KG1 (cell line): Measurements from ENCODE around the gene ABCA9.
"Not testable (repeated sequence)": the region's sequence is repeated elsewhere in the genome, so short reads cannot be mapped to it uniquely, and the experiment has no call there.

Experiments used
- DNase-seq: peaks from one replicate; lab custom pipeline; 2025; lab: John Stamatoyannopoulos, UW

ABCA9 gene

GRCh38 chr17:69060822-69061221, at the start of gene ABCA9:
ABCA9 (minus strand) TSS chr17:69060927; CDS start chr17:69051126, 9,801 bp downstream.
- DNase-seq: no peak

DNA sequence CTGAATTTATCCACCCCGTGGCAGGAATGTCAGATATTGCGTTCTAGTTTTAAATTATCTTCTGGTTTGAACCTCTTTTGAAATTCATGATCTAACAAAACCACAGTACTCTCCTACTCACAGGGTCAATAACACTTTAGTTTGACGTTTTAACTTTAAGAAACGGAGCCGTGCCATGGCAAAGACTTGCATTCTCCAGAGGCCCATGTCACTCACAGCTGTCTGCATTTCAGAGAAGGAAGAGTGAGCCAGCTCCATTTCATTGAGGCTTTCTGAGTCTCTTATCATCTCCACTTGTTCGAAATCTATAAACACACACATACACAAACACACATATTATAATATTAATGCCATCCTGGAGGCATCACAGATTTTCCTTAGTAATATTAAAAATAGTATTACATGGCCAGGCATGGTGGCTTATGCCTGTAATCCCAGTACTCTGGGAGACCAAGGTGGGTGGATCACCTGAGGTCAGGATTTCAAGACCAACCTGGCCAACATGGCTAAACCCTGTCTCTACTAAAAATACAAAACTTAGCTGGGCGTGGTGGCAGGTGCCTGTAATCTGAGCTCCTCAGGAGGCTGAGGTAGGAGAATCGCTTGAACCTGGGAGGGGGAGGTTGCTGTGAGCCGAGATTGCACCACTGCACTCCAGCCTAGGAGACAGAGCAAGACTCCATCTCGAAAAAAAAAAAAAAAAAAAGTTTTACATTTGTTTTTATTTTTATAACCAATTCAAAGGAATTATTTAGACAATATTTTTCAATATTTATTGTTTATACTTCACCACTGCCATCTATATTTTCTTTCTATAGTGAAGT, 45.4 kb upstream of the ABCA9 start:
- no peak for DNase-seq

- no peak for DNase-seq
Observed at GRCh38 chr17:69103557-69104233, 43.0 kb upstream of the ABCA9 start.

GRCh38 chr17:69098625-69099024, 37.9 kb upstream of the ABCA9 start:
- DNase-seq: no peak

- DNase-seq: no peak
Observed at GRCh38 chr17:69096541-69096940, 35.8 kb upstream of the ABCA9 start.

DNA sequence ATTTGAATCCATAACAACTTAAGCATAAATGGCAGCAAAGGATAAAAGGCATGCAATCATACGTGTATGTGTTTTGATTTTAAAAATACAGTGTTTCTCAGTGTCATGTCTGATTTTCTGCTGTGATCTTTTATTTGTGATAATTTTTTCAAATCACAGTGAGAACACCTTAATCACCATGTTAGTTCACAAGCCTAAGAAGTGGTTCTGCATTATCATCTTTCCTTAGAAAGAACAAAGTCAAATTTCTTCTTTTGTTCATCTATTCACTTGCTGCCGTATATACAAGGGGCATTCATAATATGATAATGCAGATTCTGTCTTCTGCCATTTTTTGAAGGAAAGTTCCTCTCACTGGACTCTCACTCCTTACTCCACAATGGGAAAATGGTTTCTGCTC, 33.3 kb upstream of the ABCA9 start:
- no peak for DNase-seq

- no peak for DNase-seq
Observed at GRCh38 chr17:69093279-69093789, 32.6 kb upstream of the ABCA9 start.

- DNase-seq: no peak
Observed at GRCh38 chr17:69090365-69090764, 29.6 kb upstream of the ABCA9 start.

GRCh38 chr17:69088643-69089200, 28.0 kb upstream of the ABCA9 start:
- no peak for DNase-seq

- DNase-seq: no peak
Observed at GRCh38 chr17:69086641-69087040, 25.9 kb upstream of the ABCA9 start.

- DNase-seq: no peak
Observed at GRCh38 chr17:69084911-69085310, 24.2 kb upstream of the ABCA9 start.

DNA sequence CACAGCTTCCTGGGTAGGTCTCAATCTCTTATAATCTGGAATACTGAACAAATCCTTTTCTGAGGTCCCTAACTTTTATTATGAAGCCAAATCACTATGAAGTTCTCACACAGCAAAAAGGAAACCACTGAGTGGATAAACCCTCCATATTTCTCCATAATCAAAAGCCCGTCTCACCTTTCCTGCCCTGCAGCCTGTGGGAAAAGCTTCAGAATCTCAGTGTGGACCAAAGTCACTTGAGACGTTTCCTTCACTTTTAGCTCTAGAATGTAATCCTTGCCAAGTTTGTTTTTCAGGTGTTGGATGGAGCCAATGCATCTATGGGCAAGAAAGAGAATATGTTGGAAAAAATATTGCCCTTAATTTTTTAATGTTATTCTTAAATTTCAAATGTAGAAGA, 22.0 kb upstream of the ABCA9 start:
- no peak for DNase-seq

GRCh38 chr17:69078864-69079263, 18.1 kb upstream of the ABCA9 start:
- DNase-seq: no peak

GRCh38 chr17:69075823-69076222, 15.1 kb upstream of the ABCA9 start:
- DNase-seq: no peak

DNA sequence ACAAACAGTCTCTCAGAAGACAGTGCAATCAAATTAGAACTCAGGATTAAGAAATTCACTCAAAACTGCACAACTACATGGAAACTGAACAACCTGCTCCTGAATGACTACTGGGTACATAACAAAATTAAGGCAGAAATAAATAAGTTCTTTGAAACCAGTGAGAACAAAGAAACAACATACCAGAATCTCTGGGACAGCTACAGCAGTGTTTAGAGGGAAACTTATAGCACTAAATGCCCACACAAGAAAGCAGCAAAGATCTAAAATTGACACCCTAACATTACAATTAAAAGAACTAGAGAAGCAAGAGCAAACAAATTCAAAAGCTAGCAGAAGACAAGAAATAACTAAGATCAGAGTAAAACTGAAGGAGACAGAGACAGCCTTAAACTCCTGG, 12.7 kb upstream of the ABCA9 start:
- DNase-seq: not testable (repeated sequence)

- DNase-seq: not testable (repeated sequence)
Observed at GRCh38 chr17:69072803-69073256, 12.1 kb upstream of the ABCA9 start.

DNA sequence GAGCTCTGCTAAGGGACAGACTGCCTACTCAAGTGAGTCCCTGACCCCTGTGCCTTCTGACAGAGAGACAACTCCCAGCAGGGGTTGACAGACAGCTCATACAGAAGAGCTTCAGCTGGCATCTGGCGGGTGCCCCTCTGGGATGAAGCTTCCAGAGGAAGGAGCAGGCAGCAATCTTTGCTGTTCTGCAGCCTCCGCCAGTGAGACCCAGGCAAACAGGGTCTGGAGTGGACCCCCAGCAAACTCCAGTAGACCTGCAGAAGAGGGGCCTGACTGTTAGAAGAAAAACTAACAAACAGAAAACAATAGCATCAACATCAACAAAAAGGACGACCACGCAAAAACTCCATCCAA, 10.5 kb upstream of the ABCA9 start:
- not testable (repeated sequence) for DNase-seq

DNA sequence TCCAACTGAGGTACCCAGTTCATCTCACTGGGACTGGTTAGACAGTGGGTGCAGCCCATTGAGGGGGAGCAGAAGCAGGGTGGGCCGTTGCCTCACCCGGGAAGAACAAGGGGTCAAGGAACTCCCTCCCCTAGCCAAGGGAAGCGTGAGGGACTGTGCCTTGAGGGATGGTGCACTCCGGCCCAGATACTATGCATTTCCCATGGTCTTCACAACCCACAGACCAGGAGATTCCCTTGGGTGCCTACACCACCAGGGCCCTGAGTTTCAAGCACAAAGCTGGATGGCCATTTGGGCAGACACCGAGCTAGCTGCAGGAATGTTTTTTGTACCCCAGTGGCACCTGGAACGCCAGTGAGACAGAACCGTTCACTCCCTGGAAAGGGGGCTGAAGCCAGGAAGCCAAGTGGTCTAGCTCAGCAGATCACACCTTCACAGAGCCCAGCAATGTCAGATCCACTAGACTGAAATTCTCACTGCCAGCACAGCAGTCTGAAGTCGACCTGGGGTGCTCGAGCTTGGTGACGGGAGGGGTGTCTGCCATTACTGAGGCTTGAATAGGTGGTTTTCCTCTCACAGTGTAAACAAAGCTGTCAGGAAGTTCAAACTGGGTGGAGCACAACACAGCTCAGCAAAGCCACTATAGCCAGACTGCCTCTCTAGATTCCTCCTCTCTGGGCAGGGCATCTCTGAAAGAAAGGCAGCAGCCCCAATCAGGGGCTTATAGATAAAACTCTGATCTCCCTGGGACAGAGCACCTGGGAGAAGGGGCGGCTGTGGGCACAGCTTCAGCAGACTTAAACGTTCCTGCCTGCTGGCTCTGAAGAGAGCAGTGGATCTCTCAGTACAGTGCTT, 9.9 kb upstream of the ABCA9 start:
- not testable (repeated sequence) for DNase-seq

GRCh38 chr17:69069226-69069750, 8.6 kb upstream of the ABCA9 start:
- no peak for DNase-seq

- no peak for DNase-seq
Observed at GRCh38 chr17:69067274-69068047, 6.7 kb upstream of the ABCA9 start.

DNA sequence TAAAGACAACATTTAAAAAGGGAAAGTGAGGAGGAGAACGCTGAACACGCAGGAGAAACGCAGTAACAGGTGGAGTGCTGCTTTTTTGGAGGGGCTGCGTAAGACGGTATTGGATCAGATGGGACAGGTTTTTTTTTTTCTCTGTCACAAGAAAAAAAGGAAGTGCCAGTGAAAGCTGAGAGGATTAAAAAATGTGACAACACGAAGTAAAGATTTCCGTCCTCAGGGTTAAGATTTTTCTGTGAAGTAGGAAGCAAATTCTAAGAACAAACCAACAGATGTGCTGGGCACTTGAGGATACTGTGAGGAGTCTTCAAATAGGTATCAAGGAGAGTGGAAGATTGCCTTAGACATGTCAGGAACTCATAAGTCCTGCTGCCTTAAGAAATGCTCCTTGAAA, 5.8 kb upstream of the ABCA9 start:
- peak; percentile 10 for DNase-seq
